Measurements from ENCODE around the gene ENDOG. TPM values are rescaled to one million over a fixed set of nuclear protein-coding genes. Genes with fewer than 3 reads are reported as not detected.

ENDOG gene
- total RNA-seq, 2 donors from 2014 or later, result 22.4 to 24.9 TPM

- no peaks in the 10 kb centered on the region for H3K9me3 ChIP-seq
- DNase-seq, result peak; percentile 48 to 58 (median 51)
- H3K27ac ChIP-seq, result peak overlapping the region; percentile 70 to 91 (median 81)
- 12 to 70% methylated on average over 10 to 65 of the region's 90 CpGs for WGBS, 2 donors
- peaks cover 0 to 10% of the 10 kb centered on the region in 2 donors for H3K36me3 ChIP-seq (replicated peaks in 1 of 2; ENCODE audit: insufficient read depth in 1 of 2, low read depth in 2 of 2)
- peak; percentile 43 for ATAC-seq
- peaks cover 18% of the 10 kb centered on the region for H3K4me1 ChIP-seq
- peak overlapping the region in 1 of 2 donors; percentile 41 for H3K4me3 ChIP-seq
- intact Hi-C loops (cut with DNase I), result no loop called here
- H3K27me3 ChIP-seq, result no peaks in the 10 kb centered on the region
- no peak for TF ChIP-seq CTCF (IDR thresholded peaks at IDR 0.05)
These were observed 777 bp downstream of the ENDOG start for GRCh38 chr9:128818839-128819715.

GRCh38 chr9:128819716-128820664 is 1.7 kb downstream of the ENDOG start:
- H3K4me1 ChIP-seq, result peaks cover 18% of the 10 kb centered on the region
- peak in 2 of 4 donors; percentile 27 for DNase-seq
- ATAC-seq, result no peak
- no peaks in the 10 kb centered on the region for H3K9me3 ChIP-seq
- no peak overlapping the region for H3K4me3 ChIP-seq
- WGBS, 2 donors, result 74 to 82% methylated on average over 10 to 18 of the region's 18 CpGs
- intact Hi-C loops (cut with DNase I), result loop anchor here (10.0 kb wide), 1 partner anchor 85 kb away; no protein-coding TSS in a partner anchor
- H3K27me3 ChIP-seq, result no peaks in the 10 kb centered on the region
- H3K36me3 ChIP-seq (replicated peaks in 1 of 2; ENCODE audit: insufficient read depth in 1 of 2, low read depth in 2 of 2), result peaks cover 0 to 14% of the 10 kb centered on the region in 2 donors
- TF ChIP-seq POLR2A (IDR thresholded peaks at IDR 0.05), result no peak
- no peak overlapping the region for H3K27ac ChIP-seq

- TF ChIP-seq POLR2A (IDR thresholded peaks at IDR 0.05), result no peak
- TF ChIP-seq CTCF (IDR thresholded peaks at IDR 0.05), result no peak
- DNase-seq, result no peak
- 87 to 88% methylated on average over 23 of the region's 24 CpGs for WGBS, 2 donors
- intact Hi-C loops (cut with DNase I), result loop anchor here (10.0 kb wide), 1 partner anchor 86 kb away; no protein-coding TSS in a partner anchor
- no peaks in the 10 kb centered on the region for H3K9me3 ChIP-seq
- no peak overlapping the region for H3K27ac ChIP-seq
- H3K4me3 ChIP-seq, result no peak overlapping the region
- no peak for ATAC-seq
- H3K36me3 ChIP-seq (replicated peaks in 1 of 2; ENCODE audit: insufficient read depth in 1 of 2, low read depth in 2 of 2), result peaks cover 0 to 16% of the 10 kb centered on the region in 2 donors
- peaks cover 18% of the 10 kb centered on the region for H3K4me1 ChIP-seq
- no peaks in the 10 kb centered on the region for H3K27me3 ChIP-seq
These were observed 2.6 kb downstream of the ENDOG start for GRCh38 chr9:128820665-128821583.

GRCh38 chr9:128821584-128822406 is 3.5 kb downstream of the ENDOG start:
- no peak for ATAC-seq
- intact Hi-C loops (cut with DNase I), result loop anchor here (10.0 kb wide), 1 partner anchor 87 kb away; no protein-coding TSS in a partner anchor
- no peaks in the 10 kb centered on the region for H3K27me3 ChIP-seq
- H3K27ac ChIP-seq, result no peak overlapping the region
- H3K4me3 ChIP-seq, result no peak overlapping the region
- H3K4me1 ChIP-seq, result peaks cover 18% of the 10 kb centered on the region
- DNase-seq, result no peak
- TF ChIP-seq CTCF (IDR thresholded peaks at IDR 0.05) (no peak), POLR2A (IDR thresholded peaks at IDR 0.05) (no peak)
- H3K9me3 ChIP-seq, result no peaks in the 10 kb centered on the region
- WGBS, 2 donors, result 79 to 89% methylated on average over 11 to 15 of the region's 16 CpGs
- H3K36me3 ChIP-seq (replicated peaks in 1 of 2; ENCODE audit: insufficient read depth in 1 of 2, low read depth in 2 of 2), result peaks cover 0 to 16% of the 10 kb centered on the region in 2 donors
